ENCODE data around the gene OXLD1. TPM values are rescaled to one million over a fixed set of nuclear protein-coding genes. Genes with fewer than 3 reads are reported as not detected.

Gene OXLD1
- total and polyA plus RNA-seq, 2 experiments from 2014 or later = 48.5 to 49.3 TPM

DNA sequence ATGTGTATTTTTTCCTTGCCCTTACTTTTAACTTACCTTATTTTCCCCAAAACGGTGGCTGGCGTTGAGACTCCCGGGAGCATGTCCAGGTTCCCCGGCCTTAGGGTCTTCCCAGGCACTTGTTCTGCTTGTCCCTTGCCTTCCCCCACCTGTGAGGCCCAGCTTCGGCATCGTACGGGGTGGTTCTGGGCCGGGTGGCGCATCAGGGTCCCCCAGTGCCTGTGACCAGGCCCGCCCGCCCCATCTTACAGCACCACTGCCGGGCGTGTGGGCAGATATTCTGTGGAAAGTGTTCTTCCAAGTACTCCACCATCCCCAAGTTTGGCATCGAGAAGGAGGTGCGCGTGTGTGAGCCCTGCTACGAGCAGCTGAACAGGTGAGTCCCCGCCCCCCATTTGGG lies 24.8 kb upstream of the OXLD1 start:
- H2AFZ ChIP-seq = no peak overlapping the region
- no peak for TF ChIP-seq EZH2 (IDR thresholded peaks at IDR 0.05; ENCODE audit: insufficient read depth, poor library complexity, severe bottlenecking)
- TF ChIP-seq EZH2phosphoT487 (IDR thresholded peaks at IDR 0.05; ENCODE audit: insufficient read depth, low read depth) = no peak
- no peaks in the 10 kb centered on the region for H3K9me3 ChIP-seq (ENCODE audit: low read depth)
- H3K9ac ChIP-seq = no peak overlapping the region
- in situ Hi-C loops (cut with MboI) = no loop called here
- H3K79me2 ChIP-seq (ENCODE audit: insufficient read depth) = peaks cover 96% of the 10 kb centered on the region
- no peak overlapping the region for H3K4me2 ChIP-seq (ENCODE audit: unreplicated experiment)
- 93 to 95% methylated on average over 13 to 17 of the region's 18 CpGs for WGBS, 2 experiments (ENCODE audit: low coverage in 1 of 2, low lambda C conversion rate in 2 of 2, missing lambda C conversion rate in 2 of 2)
- peaks cover 30% of the 10 kb centered on the region for H3K36me3 ChIP-seq (ENCODE audit: low read depth)
- no peak overlapping the region for H3K4me3 ChIP-seq
- H3K9me2 ChIP-seq (ENCODE audit: insufficient read depth) = no peaks in the 10 kb centered on the region
- H3F3A ChIP-seq (ENCODE audit: insufficient read depth) = no peaks in the 10 kb centered on the region
- H3K27ac ChIP-seq = no peak overlapping the region
- no peaks in the 10 kb centered on the region for H4K20me1 ChIP-seq (ENCODE audit: insufficient read depth)
- no peaks in the 10 kb centered on the region for H3K27me3 ChIP-seq (replicated peaks; ENCODE audit: insufficient read depth)
- no peaks in the 10 kb centered on the region for H3K4me1 ChIP-seq (ENCODE audit: insufficient read depth)
- DNase-seq = no peak

DNA sequence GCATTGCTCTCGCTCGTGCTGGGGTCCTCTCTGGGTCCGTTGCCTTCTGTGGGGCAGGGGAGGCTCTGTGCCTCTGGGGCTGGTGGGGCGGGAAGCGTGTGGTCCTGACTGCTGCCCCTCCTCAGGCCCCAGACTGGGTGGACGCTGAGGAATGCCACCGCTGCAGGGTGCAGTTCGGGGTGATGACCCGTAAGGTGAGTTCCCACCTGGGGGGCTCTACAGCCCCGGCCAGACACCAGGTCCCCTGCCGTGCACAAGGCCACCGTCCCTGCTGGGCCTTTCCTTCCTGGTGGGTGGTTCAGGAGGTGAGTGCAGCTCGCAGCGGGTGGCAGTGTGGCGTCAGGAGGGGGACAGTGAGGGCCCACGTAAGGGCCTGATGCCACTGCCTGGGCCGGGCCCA lies 24.1 kb upstream of the OXLD1 start:
- Histone ChIP-seq H3K79me2 (ENCODE audit: insufficient read depth) (peaks cover 99% of the 10 kb centered on the region), H3F3A (ENCODE audit: insufficient read depth) (no peaks in the 10 kb centered on the region), H3K27ac (no peak overlapping the region), H3K9me2 (ENCODE audit: insufficient read depth) (no peaks in the 10 kb centered on the region), H4K20me1 (ENCODE audit: insufficient read depth) (peaks cover 4% of the 10 kb centered on the region; the same call in 1 of the 2 replicates), H3K36me3 (ENCODE audit: low read depth) (peaks cover 37% of the 10 kb centered on the region), H3K27me3 (replicated peaks; ENCODE audit: insufficient read depth) (no peaks in the 10 kb centered on the region), H3K9me3 (ENCODE audit: low read depth) (no peaks in the 10 kb centered on the region), H3K4me1 (ENCODE audit: insufficient read depth) (peaks cover 5% of the 10 kb centered on the region), H3K9ac (no peak overlapping the region), H3K4me2 (ENCODE audit: unreplicated experiment) (no peak overlapping the region), H2AFZ (no peak overlapping the region), H3K4me3 (no peak overlapping the region)
- TF ChIP-seq EZH2phosphoT487 (IDR thresholded peaks at IDR 0.05; ENCODE audit: insufficient read depth, low read depth) (no peak), EZH2 (IDR thresholded peaks at IDR 0.05; ENCODE audit: insufficient read depth, poor library complexity, severe bottlenecking) (no peak)
- in situ Hi-C loops (cut with MboI) = no loop called here
- 90 to 93% methylated on average over 12 to 17 of the region's 17 CpGs for WGBS, 2 experiments (ENCODE audit: low coverage in 1 of 2, low lambda C conversion rate in 2 of 2, missing lambda C conversion rate in 2 of 2)
- DNase-seq = no peak

DNA sequence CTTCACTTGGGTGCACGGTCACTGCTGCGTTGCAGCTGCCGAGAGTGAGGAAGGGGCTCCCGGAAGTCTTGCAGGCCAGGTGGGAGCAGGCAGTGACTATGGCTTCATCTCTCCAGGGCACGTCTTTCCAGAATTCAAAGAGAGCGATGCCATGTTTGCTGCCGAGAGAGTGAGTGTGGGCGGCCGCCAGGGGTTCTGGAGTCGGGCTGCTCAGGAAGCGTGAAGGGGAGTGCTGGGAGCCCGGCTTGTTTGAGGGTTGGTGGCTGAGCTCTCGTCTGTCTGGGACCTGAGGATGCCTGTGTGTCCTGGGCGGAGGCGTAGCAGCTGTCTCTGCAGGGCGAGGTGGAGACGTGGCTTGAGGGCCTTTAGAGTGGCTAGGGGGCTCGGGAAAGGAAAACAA lies 23.7 kb upstream of the OXLD1 start:
- no peaks in the 10 kb centered on the region for H3F3A ChIP-seq (ENCODE audit: insufficient read depth)
- H3K36me3 ChIP-seq (ENCODE audit: low read depth) = peaks cover 38% of the 10 kb centered on the region
- no peak overlapping the region for H2AFZ ChIP-seq
- no peaks in the 10 kb centered on the region for H3K27me3 ChIP-seq (replicated peaks; ENCODE audit: insufficient read depth)
- H3K79me2 ChIP-seq (ENCODE audit: insufficient read depth) = peaks cover 99% of the 10 kb centered on the region
- 94 to 95% methylated on average over 18 of the region's 18 CpGs for WGBS, 2 experiments (ENCODE audit: low coverage in 1 of 2, low lambda C conversion rate in 2 of 2, missing lambda C conversion rate in 2 of 2)
- H3K4me2 ChIP-seq (ENCODE audit: unreplicated experiment) = no peak overlapping the region
- H3K4me3 ChIP-seq = no peak overlapping the region
- no peak for TF ChIP-seq EZH2 (IDR thresholded peaks at IDR 0.05; ENCODE audit: insufficient read depth, poor library complexity, severe bottlenecking)
- TF ChIP-seq EZH2phosphoT487 (IDR thresholded peaks at IDR 0.05; ENCODE audit: insufficient read depth, low read depth) = no peak
- no peaks in the 10 kb centered on the region for H3K9me3 ChIP-seq (ENCODE audit: low read depth)
- H4K20me1 ChIP-seq (ENCODE audit: insufficient read depth) = peaks cover 6% of the 10 kb centered on the region; the same call in 1 of the 2 replicates
- no peak for DNase-seq
- in situ Hi-C loops (cut with MboI) = no loop called here
- H3K9ac ChIP-seq = no peak overlapping the region
- no peak overlapping the region for H3K27ac ChIP-seq
- H3K9me2 ChIP-seq (ENCODE audit: insufficient read depth) = no peaks in the 10 kb centered on the region
- H3K4me1 ChIP-seq (ENCODE audit: insufficient read depth) = peaks cover 8% of the 10 kb centered on the region

DNA sequence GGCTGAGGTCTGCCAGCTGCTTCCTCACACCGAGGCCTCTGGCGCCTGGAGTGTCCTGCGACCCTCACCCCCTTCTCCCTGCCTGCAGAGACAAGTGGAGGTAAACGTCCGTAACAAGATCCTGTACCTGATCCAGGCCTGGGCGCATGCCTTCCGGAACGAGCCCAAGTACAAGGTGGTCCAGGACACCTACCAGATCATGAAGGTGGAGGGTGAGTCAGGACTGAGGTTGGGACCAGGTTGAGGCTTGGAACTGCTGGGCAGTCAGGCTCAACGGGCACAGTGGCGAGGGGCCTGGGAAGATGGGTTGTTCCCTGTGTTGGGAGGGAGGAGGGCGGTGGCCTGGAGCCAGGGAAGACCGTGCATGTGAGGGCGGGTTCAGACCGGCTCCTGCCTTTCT lies 22.2 kb upstream of the OXLD1 start:
- DNase-seq = no peak
- no peak overlapping the region for H3K9ac ChIP-seq
- H3K79me2 ChIP-seq (ENCODE audit: insufficient read depth) = peaks cover 93% of the 10 kb centered on the region
- peaks cover 14% of the 10 kb centered on the region for H3K4me1 ChIP-seq (ENCODE audit: insufficient read depth)
- TF ChIP-seq EZH2phosphoT487 (IDR thresholded peaks at IDR 0.05; ENCODE audit: insufficient read depth, low read depth) = no peak
- no peak for TF ChIP-seq EZH2 (IDR thresholded peaks at IDR 0.05; ENCODE audit: insufficient read depth, poor library complexity, severe bottlenecking)
- H3K4me2 ChIP-seq (ENCODE audit: unreplicated experiment) = no peak overlapping the region
- H3K27me3 ChIP-seq (replicated peaks; ENCODE audit: insufficient read depth) = no peaks in the 10 kb centered on the region
- H2AFZ ChIP-seq = no peak overlapping the region
- peaks cover 38% of the 10 kb centered on the region for H3K36me3 ChIP-seq (ENCODE audit: low read depth)
- H3K9me2 ChIP-seq (ENCODE audit: insufficient read depth) = no peaks in the 10 kb centered on the region
- in situ Hi-C loops (cut with MboI) = no loop called here
- H4K20me1 ChIP-seq (ENCODE audit: insufficient read depth) = peaks cover 6% of the 10 kb centered on the region; the same call in 1 of the 2 replicates
- WGBS, 2 experiments (ENCODE audit: low coverage in 1 of 2, low lambda C conversion rate in 2 of 2, missing lambda C conversion rate in 2 of 2) = 89 to 90% methylated on average over 12 to 14 of the region's 14 CpGs
- H3F3A ChIP-seq (ENCODE audit: insufficient read depth) = peaks cover 7% of the 10 kb centered on the region
- no peaks in the 10 kb centered on the region for H3K9me3 ChIP-seq (ENCODE audit: low read depth)
- no peak overlapping the region for H3K27ac ChIP-seq
- no peak overlapping the region for H3K4me3 ChIP-seq
